GM10266 (cell line): ENCODE data around the gene CTXN2.

Experiments used
- DNase-seq: peaks from one replicate; pipeline ENCODE4 v3.0.0; 2012; ENCODE audit errors: extremely low spot score
- CTCF ChIP-seq: IDR thresholded peaks from 2 replicates; pipeline ENCODE4 v1.5.1; 2012; ENCODE audit warnings: mild to moderate bottlenecking, low read depth; ENCODE audit not compliant: control insufficient read depth, insufficient read depth; ENCODE audit errors: missing control alignments

CTXN2 gene

GRCh38 chr15:48221261-48221660 lies 29.8 kb downstream of the CTXN2 start:
- TF ChIP-seq CTCF, result no peak
- DNase-seq, result no peak

GRCh38 chr15:48221885-48222284 lies 30.4 kb downstream of the CTXN2 start:
- no peak for TF ChIP-seq CTCF
- DNase-seq, result no peak

GRCh38 chr15:48222627-48223026 lies 31.2 kb downstream of the CTXN2 start:
- no peak for DNase-seq
- no peak for TF ChIP-seq CTCF

- DNase-seq, result no peak
Observed at GRCh38 chr15:48225771-48226170, 34.3 kb downstream of the CTXN2 start.

GRCh38 chr15:48230498-48230897 lies 39.0 kb downstream of the CTXN2 start:
- no peak for DNase-seq
- no peak for TF ChIP-seq CTCF

More at GRCh38 chr15:48225771-48226170, 34.3 kb downstream of the CTXN2 start:
- no peak for TF ChIP-seq CTCF

- TF ChIP-seq CTCF, result no peak
- DNase-seq, result no peak
Observed at GRCh38 chr15:48233246-48233645, 41.8 kb downstream of the CTXN2 start.

- no peak for DNase-seq
- no peak for TF ChIP-seq CTCF
Observed at GRCh38 chr15:48239334-48239733, 47.9 kb downstream of the CTXN2 start.
